OCI-LY3 (cell line): ENCODE data around the gene ZNF514.

ENCODE experiments used
- CTCF ChIP-seq: fragments of 200-600, 300-600 bp; sonication (generic); IDR thresholded peaks from 2 replicates; pipeline ENCODE4 v1.5.1; 2014; ENCODE audit warnings: antibody characterized with exemption, low read length, low read depth
- EZH2phosphoT487 ChIP-seq: fragments of 200-600 bp; shearing (Covaris generic); IDR thresholded peaks from 2 replicates; pipeline ENCODE4 v1.6.1; 2018; ENCODE audit warnings: antibody characterized with exemption, mixed run types, low read depth

GRCh38 chr2:95165030-95165370 is 5.4 kb upstream of the ZNF514 start:
- TF ChIP-seq CTCF (no peak), EZH2phosphoT487 (no peak)
